Thyroid gland (tissue), 4 donors: ENCODE data around the gene RADX. TPM values are rescaled to one million over a fixed set of nuclear protein-coding genes. Genes with fewer than 3 reads are reported as not detected.

Experiments
- DNase-seq, 2 donors: peaks; one replicate each; pipeline ENCODE4 v3.0.0-alpha.2; 2019
- H3K27ac ChIP-seq, 3 donors: fragments of 200-600 bp; sonication (generic); 1 replicate in 2 of 3; 2 replicates in 1 of 3; pipeline ENCODE4 v1.5.1; 2016 to 2019; ENCODE audit warnings: mild to moderate bottlenecking in 1 of 3, moderate library complexity in 1 of 3
- H3K27me3 ChIP-seq: fragments of 200-600 bp; sonication (generic); one replicate; pipeline ENCODE4 v1.5.1; 2019
- H3K36me3 ChIP-seq, 2 donors: fragments of 200-600 bp; sonication (generic); one replicate each; pipeline ENCODE4 v1.5.1; 2016 to 2019
- H3K4me1 ChIP-seq, 2 donors: fragments of 200-600 bp; sonication (generic); one replicate each; pipeline ENCODE4 v1.5.1; 2017 to 2019
- H3K4me3 ChIP-seq, 3 donors: fragments of 200-600 bp; sonication (generic); replicated peaks in 1 of 3; 1 replicate in 2 of 3; 2 replicates in 1 of 3; pipeline ENCODE4 v1.5.1; 2016; ENCODE audit warnings: mild to moderate bottlenecking in 1 of 3
- H3K9me3 ChIP-seq: fragments of 200-600 bp; sonication (generic); one replicate; pipeline ENCODE4 v1.5.1; 2017
- POLR2A ChIP-seq, 2 donors: fragments of 450-650 bp; IDR thresholded peaks; one replicate each; pipeline ENCODE4 v1.6.1; 2017; ENCODE audit warnings: antibody characterized with exemption in 2 of 2, mild to moderate bottlenecking in 2 of 2, moderate library complexity in 1 of 2
- WGBS, 2 donors: methylation state at CpG; one replicate each; pipeline ENCODE4 v1.1.5; 2017; 5-methylcytosine and 5-hydroxymethylcytosine counted together
- intact Hi-C: fragments of 100-400 bp; cut with DNase I; formaldehyde crosslinking; loops from one replicate; pipeline ENCODE4 v1.15.1; 2023
- microRNA counts, 2 donors: library from miRNA; unstranded; fragments of <30 nt; microRNA quantifications; one replicate each; lab custom pipeline; 2016 to 2017
- microRNA-seq: library from miRNA; unstranded; fragments of <30 nt; microRNA quantifications from one replicate; pipeline ENCODE4, GENCODE V29; 2016
- small RNA-seq: library from RNA; depleted of rRNA; stranded (forward); fragments of <200 nt; gene quantifications from one replicate; pipeline ENCODE3, GENCODE V24; 2016
- total RNA-seq, 4 donors: library from RNA; depleted of rRNA; stranded (reverse); fragments of >200 nt; gene quantifications; one replicate each; pipeline ENCODE4 v1.2.3, GENCODE V29; 2016
- TF ChIP-seq, protein P1 (sequence below), 6 experiments: fragments of 200-600 bp in 3 of 6; fragments of 450-650 bp in 3 of 6; sonication (generic) in 3 of 6; IDR thresholded peaks; one replicate each; pipeline ENCODE4 v1.5.1; 2016 to 2019; ENCODE audit warnings: antibody characterized with exemption in 6 of 6, mild to moderate bottlenecking in 2 of 6, inconsistent platforms in 1 of 6, moderate library complexity in 1 of 6

RADX gene
- total RNA-seq, 4 donors from 2014 or later: 5.5 to 21.0 (median 11.4) TPM

DNA sequence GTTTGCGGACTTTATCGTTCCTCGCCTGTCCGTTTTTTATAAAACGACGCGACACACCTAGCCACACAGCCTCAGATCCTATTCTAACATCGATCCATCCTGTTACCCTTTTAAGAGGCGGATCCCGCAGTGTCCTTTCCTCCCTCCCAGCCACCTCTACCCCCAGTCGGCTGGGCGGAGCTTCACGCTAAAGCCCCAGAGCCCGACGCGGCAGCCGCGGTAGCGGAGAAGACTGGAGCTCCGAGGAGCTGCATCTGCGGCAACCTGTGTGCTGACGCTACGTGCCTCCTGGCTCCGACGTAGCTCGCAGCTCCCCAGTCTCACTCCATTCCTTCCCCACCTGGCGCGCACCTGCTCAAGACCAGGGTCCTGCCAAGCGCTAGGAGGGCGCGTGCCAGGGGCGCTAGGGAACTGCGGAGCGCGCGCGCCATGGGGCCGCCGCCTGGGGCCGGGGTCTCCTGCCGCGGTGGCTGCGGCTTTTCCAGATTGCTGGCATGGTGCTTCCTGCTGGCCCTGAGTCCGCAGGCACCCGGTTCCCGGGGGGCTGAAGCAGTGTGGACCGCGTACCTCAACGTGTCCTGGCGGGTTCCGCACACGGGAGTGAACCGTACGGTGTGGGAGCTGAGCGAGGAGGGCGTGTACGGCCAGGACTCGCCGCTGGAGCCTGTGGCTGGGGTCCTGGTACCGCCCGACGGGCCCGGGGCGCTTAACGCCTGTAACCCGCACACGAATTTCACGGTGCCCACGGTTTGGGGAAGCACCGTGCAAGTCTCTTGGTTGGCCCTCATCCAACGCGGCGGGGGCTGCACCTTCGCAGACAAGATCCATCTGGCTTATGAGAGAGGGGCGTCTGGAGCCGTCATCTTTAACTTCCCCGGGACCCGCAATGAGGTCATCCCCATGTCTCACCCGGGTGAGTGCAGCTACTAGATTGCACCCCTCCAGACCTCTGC lies 115.0 kb downstream of the RADX start, which contains the start of gene RNF128:
Gene RNF128, plus strand, starts transcription at position 217 of the 953 bp plus-strand sequence. Its CDS starts 213 bp downstream, at position 430.
- Histone ChIP-seq H3K4me3 (peak within 1 kb of the TSS; percentile 30 to 53 (median 40)), H3K9me3 (no peaks in the 10 kb centered on the region), H3K4me1 (no peaks in the 10 kb centered on the region), H3K36me3 (no peaks in the 10 kb centered on the region), H3K27me3 (no peaks in the 10 kb centered on the region), H3K27ac (peak within 1 kb of the TSS; percentile 74 to 88 (median 87))
- 0 to 2% methylated on average over 10 to 26 of the region's 79 CpGs for WGBS, 2 donors
- peak; percentile 72 to 81 for DNase-seq
- intact Hi-C loops: no loop called here
- TF ChIP-seq POLR2A (IDR thresholded peaks at IDR 0.05): peak; percentile 32 to 93
- TF ChIP-seq, protein P1, sequence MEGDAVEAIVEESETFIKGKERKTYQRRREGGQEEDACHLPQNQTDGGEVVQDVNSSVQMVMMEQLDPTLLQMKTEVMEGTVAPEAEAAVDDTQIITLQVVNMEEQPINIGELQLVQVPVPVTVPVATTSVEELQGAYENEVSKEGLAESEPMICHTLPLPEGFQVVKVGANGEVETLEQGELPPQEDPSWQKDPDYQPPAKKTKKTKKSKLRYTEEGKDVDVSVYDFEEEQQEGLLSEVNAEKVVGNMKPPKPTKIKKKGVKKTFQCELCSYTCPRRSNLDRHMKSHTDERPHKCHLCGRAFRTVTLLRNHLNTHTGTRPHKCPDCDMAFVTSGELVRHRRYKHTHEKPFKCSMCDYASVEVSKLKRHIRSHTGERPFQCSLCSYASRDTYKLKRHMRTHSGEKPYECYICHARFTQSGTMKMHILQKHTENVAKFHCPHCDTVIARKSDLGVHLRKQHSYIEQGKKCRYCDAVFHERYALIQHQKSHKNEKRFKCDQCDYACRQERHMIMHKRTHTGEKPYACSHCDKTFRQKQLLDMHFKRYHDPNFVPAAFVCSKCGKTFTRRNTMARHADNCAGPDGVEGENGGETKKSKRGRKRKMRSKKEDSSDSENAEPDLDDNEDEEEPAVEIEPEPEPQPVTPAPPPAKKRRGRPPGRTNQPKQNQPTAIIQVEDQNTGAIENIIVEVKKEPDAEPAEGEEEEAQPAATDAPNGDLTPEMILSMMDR (IDR thresholded peaks at IDR 0.05): peak in 1 of 6 experiments; percentile 18

DNA sequence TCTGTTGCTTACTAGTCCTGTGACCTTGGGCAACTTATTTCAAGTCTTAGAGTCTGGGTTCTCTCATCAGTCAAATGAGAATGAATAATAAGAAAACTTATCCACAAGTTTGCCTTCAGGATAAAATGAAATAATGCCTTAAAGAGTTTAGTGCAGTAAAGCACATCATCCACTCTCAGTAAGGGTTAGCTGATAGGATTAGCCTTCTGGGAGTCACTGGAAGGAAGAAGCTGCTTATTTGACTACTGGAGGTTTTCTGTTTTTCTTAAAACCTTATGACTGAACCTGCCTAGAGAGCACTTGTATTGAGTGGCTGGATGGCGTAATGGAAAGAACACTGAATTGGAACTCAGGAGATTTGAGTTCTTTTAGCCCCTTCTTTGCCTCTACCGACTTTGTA lies 116.6 kb downstream of the RADX start:
- Histone ChIP-seq H3K4me3 (no peak overlapping the region), H3K27ac (peak overlapping the region; percentile 62 to 88 (median 87)), H3K4me1 (no peaks in the 10 kb centered on the region), H3K27me3 (no peaks in the 10 kb centered on the region), H3K9me3 (no peaks in the 10 kb centered on the region), H3K36me3 (no peaks in the 10 kb centered on the region)
- 33 to 65% methylated on average over 2 of the region's 2 CpGs for WGBS, 2 donors
- TF ChIP-seq POLR2A (IDR thresholded peaks at IDR 0.05): peak in 1 of 2 donors; percentile 80
- TF ChIP-seq, protein P1 (IDR thresholded peaks at IDR 0.05): no peak
- DNase-seq: peak; percentile 44 to 47
- intact Hi-C loops: no loop called here

MicroRNAs within 50 kb of the gene (microRNA counts, 767-probe panel; counts per million panel counts)
- microRNA hsa-miR-548an (lab: Ali Mortazavi, UCI): 0 to 2,023 counts per million in 2 donors

Small RNAs within 50 kb of the gene (microRNA-seq; reads per million reads assigned to microRNA genes)
- gene MIR548AN: not detected

Small RNAs within 50 kb of the gene (small RNA-seq; reads per million reads assigned to genes)
- not detected for gene AL590808.1
- not detected for gene MIR548AN

Other genes with a start within 250 kb of the RADX start
- gene RNF128, start 114.7 kb downstream of the RADX start, total RNA-seq: 10 to 100 TPM; 46.5 to 68.6 (median 63.5) TPM
- gene TBC1D8B, start 190.7 kb downstream of the RADX start, total RNA-seq: 10 to 100 TPM; 14.8 to 25.3 (median 19.8) TPM